ENCODE measurements around the gene HLA-DQA2.

HLA-DQA2 gene

DNA sequence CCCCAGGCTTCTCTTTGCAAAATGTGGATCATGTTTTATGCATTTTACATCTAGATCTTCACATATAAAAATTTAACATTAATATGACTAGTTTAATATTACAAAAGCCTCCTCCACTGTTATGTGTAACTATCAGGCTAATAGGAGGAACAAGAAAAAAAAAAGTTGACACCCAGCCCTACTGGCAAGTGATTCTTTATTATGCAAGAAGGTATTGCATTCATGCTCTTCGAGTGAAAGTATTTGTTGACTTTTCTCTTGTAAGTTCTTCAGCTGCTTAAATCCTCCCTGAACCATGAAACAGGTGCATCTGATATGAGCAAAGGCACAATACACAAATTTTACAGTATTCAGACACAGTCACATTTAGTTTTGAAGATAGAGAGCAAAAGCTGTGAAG, 22.9 kb downstream of the HLA-DQA2 start:
- Histone ChIP-seq H3K9me3 (ENCODE audit: control insufficient read depth, insufficient read depth, low read depth, low read length) (no peaks in the 10 kb centered on the region), H3K27ac (ENCODE audit: extremely low read depth, low read depth, low read length) (no peak overlapping the region), H3K4me3 (ENCODE audit: low read depth, low read length) (no peak overlapping the region), H3K36me3 (ENCODE audit: control insufficient read depth in 2 of 2, insufficient read depth in 1 of 2, low read length in 2 of 2) (no peaks in the 10 kb centered on the region), H3K4me1 (ENCODE audit: control insufficient read depth, insufficient read depth, low read length) (no peaks in the 10 kb centered on the region)
- POLR2A ChIA-PET, result no interaction called here
- CTCF ChIA-PET, result interaction anchor here (0.6 to 1.1 kb wide), 2 partner anchors 351 to 636 kb away, joined by 3 to 7 read pairs; partner anchors contain the start of gene ATF6B
- TF ChIP-seq ZNF366 (tag by site-specific recombination; conservative IDR thresholded peaks at IDR 0.05), result no peak
- TF ChIP-seq, protein P1, sequence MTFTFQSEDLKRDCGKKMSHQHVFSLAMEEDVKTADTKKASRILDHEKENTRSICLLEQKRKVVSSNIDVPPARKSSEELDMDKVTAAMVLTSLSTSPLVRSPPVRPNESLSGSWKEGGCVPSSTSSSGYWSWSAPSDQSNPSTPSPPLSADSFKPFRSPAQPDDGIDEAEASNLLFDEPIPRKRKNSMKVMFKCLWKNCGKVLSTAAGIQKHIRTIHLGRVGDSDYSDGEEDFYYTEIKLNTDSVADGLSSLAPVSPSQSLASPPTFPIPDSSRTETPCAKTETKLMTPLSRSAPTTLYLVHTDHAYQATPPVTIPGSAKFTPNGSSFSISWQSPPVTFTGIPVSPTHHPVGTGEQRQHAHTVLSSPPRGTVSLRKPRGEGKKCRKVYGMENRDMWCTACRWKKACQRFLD (tag by site-specific recombination; IDR thresholded peaks at IDR 0.05), result no peak
- TF ChIP-seq, protein P2, sequence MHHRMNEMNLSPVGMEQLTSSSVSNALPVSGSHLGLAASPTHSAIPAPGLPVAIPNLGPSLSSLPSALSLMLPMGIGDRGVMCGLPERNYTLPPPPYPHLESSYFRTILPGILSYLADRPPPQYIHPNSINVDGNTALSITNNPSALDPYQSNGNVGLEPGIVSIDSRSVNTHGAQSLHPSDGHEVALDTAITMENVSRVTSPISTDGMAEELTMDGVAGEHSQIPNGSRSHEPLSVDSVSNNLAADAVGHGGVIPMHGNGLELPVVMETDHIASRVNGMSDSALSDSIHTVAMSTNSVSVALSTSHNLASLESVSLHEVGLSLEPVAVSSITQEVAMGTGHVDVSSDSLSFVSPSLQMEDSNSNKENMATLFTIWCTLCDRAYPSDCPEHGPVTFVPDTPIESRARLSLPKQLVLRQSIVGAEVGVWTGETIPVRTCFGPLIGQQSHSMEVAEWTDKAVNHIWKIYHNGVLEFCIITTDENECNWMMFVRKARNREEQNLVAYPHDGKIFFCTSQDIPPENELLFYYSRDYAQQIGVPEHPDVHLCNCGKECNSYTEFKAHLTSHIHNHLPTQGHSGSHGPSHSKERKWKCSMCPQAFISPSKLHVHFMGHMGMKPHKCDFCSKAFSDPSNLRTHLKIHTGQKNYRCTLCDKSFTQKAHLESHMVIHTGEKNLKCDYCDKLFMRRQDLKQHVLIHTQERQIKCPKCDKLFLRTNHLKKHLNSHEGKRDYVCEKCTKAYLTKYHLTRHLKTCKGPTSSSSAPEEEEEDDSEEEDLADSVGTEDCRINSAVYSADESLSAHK (tag by site-specific recombination; IDR thresholded peaks at IDR 0.05), result no peak
- no peak for TF ChIP-seq HOXA7 (CRISPR knock-in tag; IDR thresholded peaks at IDR 0.05; ENCODE audit: borderline replicate concordance)
- no peak for TF ChIP-seq SALL2 (tag by site-specific recombination; IDR thresholded peaks at IDR 0.05; ENCODE audit: borderline replicate concordance)
- no peak for TF ChIP-seq ZNF169 (tag by site-specific recombination; IDR thresholded peaks at IDR 0.05)
- no peak for TF ChIP-seq ZFP3 (tag by site-specific recombination; IDR thresholded peaks at IDR 0.05; ENCODE audit: low read depth)
- no peak for TF ChIP-seq ZBTB20 (tag by site-specific recombination; IDR thresholded peaks at IDR 0.05)
- TF ChIP-seq ZNF175 (tag by site-specific recombination; IDR thresholded peaks at IDR 0.05), result no peak
- TF ChIP-seq ZNF777 (tag by site-specific recombination; IDR thresholded peaks at IDR 0.05; ENCODE audit: borderline replicate concordance), result no peak
- TF ChIP-seq, protein P3, sequence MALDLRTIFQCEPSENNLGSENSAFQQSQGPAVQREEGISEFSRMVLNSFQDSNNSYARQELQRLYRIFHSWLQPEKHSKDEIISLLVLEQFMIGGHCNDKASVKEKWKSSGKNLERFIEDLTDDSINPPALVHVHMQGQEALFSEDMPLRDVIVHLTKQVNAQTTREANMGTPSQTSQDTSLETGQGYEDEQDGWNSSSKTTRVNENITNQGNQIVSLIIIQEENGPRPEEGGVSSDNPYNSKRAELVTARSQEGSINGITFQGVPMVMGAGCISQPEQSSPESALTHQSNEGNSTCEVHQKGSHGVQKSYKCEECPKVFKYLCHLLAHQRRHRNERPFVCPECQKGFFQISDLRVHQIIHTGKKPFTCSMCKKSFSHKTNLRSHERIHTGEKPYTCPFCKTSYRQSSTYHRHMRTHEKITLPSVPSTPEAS (tag by site-specific recombination; IDR thresholded peaks at IDR 0.05), result no peak
- TF ChIP-seq, protein P4, sequence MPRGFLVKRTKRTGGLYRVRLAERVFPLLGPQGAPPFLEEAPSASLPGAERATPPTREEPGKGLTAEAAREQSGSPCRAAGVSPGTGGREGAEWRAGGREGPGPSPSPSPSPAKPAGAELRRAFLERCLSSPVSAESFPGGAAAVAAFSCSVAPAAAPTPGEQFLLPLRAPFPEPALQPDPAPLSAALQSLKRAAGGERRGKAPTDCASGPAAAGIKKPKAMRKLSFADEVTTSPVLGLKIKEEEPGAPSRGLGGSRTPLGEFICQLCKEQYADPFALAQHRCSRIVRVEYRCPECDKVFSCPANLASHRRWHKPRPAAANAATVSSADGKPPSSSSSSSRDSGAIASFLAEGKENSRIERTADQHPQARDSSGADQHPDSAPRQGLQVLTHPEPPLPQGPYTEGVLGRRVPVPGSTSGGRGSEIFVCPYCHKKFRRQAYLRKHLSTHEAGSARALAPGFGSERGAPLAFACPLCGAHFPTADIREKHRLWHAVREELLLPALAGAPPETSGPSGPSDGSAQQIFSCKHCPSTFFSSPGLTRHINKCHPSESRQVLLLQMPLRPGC (tag by site-specific recombination; IDR thresholded peaks at IDR 0.05), result no peak

DNA sequence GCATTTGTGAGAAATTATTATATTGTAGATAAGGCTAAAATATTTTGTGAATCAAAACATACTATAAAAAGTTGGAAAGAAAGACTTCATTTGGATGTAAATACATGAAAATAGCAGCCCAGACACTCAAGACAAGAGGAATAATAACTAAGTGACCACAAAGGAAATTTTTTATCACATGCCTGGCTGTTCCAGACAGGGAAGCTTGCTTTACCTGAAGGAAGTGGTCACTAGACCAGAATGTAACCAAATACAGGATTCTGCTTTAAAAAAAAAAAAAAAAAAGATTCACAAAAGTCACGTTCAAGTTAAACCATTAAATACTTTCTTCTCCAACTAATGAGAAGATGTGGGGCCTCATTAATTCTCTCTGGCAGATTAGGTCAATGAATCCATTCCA, 31.5 kb downstream of the HLA-DQA2 start:
- Histone ChIP-seq H3K27ac (ENCODE audit: extremely low read depth, low read depth, low read length) (no peak overlapping the region), H3K9me3 (ENCODE audit: control insufficient read depth, insufficient read depth, low read depth, low read length) (no peaks in the 10 kb centered on the region), H3K4me3 (ENCODE audit: low read depth, low read length) (no peak overlapping the region), H3K4me1 (ENCODE audit: control insufficient read depth, insufficient read depth, low read length) (no peaks in the 10 kb centered on the region), H3K36me3 (ENCODE audit: control insufficient read depth in 2 of 2, insufficient read depth in 1 of 2, low read length in 2 of 2) (no peaks in the 10 kb centered on the region)
- ChIA-PET CTCF (interaction anchor here (0.7 to 1.5 kb wide), 3 partner anchors 72 to 842 kb away, joined by 3 to 4 read pairs (median 3); no protein-coding TSS in a partner anchor), POLR2A (no interaction called here)
- TF ChIP-seq ZNF121 (tag by site-specific recombination; IDR thresholded peaks at IDR 0.05), result no peak

DNA sequence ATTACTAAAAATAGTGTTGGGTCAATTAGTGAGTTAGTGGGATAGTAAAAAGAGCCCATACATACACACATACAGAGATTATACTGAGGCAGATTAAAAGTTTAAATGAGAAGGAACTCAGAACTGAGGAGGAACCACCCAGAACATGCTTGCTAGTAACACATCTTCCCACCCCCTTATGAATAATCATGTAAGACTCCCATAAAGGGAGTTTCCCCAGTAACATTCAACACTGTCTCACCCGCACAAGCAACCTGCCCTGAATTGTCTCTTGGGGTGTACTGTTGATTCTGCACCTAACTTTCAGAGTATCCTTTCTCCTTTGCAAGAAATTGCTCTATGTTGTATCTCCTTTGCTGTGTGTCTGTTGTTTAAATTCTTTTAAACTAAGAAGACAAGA, 33.2 kb downstream of the HLA-DQA2 start:
- TF ChIP-seq, protein P5, sequence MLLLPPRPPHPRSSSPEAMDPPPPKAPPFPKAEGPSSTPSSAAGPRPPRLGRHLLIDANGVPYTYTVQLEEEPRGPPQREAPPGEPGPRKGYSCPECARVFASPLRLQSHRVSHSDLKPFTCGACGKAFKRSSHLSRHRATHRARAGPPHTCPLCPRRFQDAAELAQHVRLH (tag by site-specific recombination; IDR thresholded peaks at IDR 0.05), result no peak
- TF ChIP-seq OSR2 (tag by site-specific recombination; IDR thresholded peaks at IDR 0.05) (no peak), ZNF16 (tag by site-specific recombination; IDR thresholded peaks at IDR 0.05; ENCODE audit: low read depth) (no peak), ZNF169 (tag by site-specific recombination; IDR thresholded peaks at IDR 0.05) (no peak), FEZF1 (tag by site-specific recombination; IDR thresholded peaks at IDR 0.05) (no peak)
- TF ChIP-seq, protein P6, sequence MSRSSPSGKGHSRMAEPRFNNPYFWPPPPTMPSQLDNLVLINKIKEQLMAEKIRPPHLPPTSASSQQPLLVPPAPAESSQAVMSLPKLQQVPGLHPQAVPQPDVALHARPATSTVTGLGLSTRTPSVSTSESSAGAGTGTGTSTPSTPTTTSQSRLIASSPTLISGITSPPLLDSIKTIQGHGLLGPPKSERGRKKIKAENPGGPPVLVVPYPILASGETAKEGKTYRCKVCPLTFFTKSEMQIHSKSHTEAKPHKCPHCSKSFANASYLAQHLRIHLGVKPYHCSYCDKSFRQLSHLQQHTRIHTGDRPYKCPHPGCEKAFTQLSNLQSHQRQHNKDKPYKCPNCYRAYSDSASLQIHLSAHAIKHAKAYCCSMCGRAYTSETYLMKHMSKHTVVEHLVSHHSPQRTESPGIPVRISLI (tag by site-specific recombination; IDR thresholded peaks at IDR 0.05), result no peak
- H3K4me1 ChIP-seq (ENCODE audit: control insufficient read depth, insufficient read depth, low read length), result no peaks in the 10 kb centered on the region
- H3K4me3 ChIP-seq (ENCODE audit: low read depth, low read length), result no peak overlapping the region
- no peak overlapping the region for H3K27ac ChIP-seq (ENCODE audit: extremely low read depth, low read depth, low read length)
- H3K36me3 ChIP-seq (ENCODE audit: control insufficient read depth in 2 of 2, insufficient read depth in 1 of 2, low read length in 2 of 2), result no peaks in the 10 kb centered on the region
- CTCF ChIA-PET, result no interaction called here
- H3K9me3 ChIP-seq (ENCODE audit: control insufficient read depth, insufficient read depth, low read depth, low read length), result no peaks in the 10 kb centered on the region
- POLR2A ChIA-PET, result no interaction called here

Data from HEK293 (cell line).